ENCODE measurements around the gene GPR26. TPM values are rescaled to one million over a fixed set of nuclear protein-coding genes. Genes with fewer than 3 reads are reported as not detected.
"Not testable (repeated sequence)": the region's sequence is repeated elsewhere in the genome, so short reads cannot be mapped to it uniquely, and the experiment has no call there.

The GPR26 gene
- polyA plus RNA-seq, 1 experiment: 0.01 TPM

DNA sequence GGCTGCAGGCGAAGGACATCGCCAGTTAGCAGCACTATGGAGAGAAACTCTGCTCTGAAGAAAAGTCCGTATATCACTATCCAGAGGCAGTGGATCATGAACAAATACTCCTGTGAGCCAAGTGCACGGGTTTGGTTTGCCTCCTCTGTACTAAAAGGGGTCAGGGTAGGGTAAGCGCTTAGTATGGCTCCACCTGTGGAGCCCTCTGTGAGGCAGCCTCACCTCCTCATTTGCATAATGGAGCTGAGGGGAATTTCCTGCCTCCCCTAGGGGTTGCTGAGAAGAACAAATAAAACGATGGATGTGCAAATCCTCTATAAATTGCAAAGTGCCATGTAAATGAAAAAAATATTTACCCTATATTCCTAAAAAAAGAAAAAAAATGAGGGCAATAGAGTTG is 63.4 kb downstream of the GPR26 start:
- Histone ChIP-seq H3K4me3 (ENCODE audit: low read depth, low read length) (no peak overlapping the region), H3K27me3 (ENCODE audit: control insufficient read depth, insufficient read depth, low read length) (no peaks in the 10 kb centered on the region), H3K36me3 (ENCODE audit: control insufficient read depth, insufficient read depth, low read length) (no peaks in the 10 kb centered on the region)
- CTCF ChIA-PET: interaction anchor here (1.0 kb wide), 1 partner anchor 10 kb away, joined by 3 read pairs; no protein-coding TSS in a partner anchor
- POLR2A ChIA-PET: no interaction called here
- DNase-seq (ENCODE audit: low read depth): no peak
- TF ChIP-seq, protein P1, sequence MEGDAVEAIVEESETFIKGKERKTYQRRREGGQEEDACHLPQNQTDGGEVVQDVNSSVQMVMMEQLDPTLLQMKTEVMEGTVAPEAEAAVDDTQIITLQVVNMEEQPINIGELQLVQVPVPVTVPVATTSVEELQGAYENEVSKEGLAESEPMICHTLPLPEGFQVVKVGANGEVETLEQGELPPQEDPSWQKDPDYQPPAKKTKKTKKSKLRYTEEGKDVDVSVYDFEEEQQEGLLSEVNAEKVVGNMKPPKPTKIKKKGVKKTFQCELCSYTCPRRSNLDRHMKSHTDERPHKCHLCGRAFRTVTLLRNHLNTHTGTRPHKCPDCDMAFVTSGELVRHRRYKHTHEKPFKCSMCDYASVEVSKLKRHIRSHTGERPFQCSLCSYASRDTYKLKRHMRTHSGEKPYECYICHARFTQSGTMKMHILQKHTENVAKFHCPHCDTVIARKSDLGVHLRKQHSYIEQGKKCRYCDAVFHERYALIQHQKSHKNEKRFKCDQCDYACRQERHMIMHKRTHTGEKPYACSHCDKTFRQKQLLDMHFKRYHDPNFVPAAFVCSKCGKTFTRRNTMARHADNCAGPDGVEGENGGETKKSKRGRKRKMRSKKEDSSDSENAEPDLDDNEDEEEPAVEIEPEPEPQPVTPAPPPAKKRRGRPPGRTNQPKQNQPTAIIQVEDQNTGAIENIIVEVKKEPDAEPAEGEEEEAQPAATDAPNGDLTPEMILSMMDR (IDR thresholded peaks at IDR 0.05; ENCODE audit: insufficient read depth, low read depth, low read length): no peak

DNA sequence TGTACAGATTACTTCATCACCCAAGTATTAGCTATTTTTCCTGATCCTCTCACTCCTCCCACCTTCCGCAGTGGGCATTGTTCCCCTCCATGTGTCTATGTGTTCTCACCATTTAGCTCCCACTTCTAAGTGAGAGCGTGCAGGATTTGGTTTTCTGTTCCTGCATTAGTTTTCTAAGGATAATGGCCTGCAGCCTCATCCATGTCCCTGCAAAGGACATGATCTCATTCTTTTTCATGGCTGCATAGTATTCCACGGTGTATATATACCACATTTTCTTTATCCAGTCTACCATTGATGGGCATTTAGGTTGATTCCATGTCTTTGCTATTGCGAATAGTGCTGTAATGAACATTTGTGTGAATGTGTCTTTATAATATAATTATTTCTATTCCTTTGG is 70.8 kb downstream of the GPR26 start:
- DNase-seq (ENCODE audit: low read depth); CTCF ChIA-PET; H3K36me3 ChIP-seq (ENCODE audit: control insufficient read depth, insufficient read depth, low read length); H3K27me3 ChIP-seq (ENCODE audit: control insufficient read depth, insufficient read depth, low read length); POLR2A ChIA-PET; H3K4me3 ChIP-seq (ENCODE audit: low read depth, low read length): not testable (repeated sequence)

DNA sequence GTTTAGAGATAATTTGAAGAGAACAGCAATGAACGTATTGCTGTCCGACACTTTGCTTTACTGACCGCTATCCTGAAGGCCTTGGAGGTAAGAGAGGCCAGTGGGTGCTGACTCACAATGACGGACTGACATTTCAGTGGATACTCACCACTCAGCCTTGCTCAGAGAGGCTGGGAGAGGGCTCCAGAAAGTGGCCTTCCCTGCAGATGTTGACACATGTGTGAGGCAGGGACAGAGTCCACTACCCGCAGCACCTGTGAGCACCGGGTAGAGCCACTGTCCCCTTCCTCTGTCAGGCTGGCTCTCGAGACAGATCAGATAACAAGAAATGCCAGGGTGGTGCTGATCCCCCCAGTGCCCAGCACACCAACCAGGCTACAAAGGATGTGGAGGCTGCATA is 75.0 kb downstream of the GPR26 start:
- ChIA-PET POLR2A (no interaction called here), CTCF (interaction anchor here (1.0 kb wide), 1 partner anchor 226 kb away, joined by 3 read pairs; no protein-coding TSS in a partner anchor)
- H3K36me3 ChIP-seq (ENCODE audit: control insufficient read depth, insufficient read depth, low read length): no peaks in the 10 kb centered on the region

DNA sequence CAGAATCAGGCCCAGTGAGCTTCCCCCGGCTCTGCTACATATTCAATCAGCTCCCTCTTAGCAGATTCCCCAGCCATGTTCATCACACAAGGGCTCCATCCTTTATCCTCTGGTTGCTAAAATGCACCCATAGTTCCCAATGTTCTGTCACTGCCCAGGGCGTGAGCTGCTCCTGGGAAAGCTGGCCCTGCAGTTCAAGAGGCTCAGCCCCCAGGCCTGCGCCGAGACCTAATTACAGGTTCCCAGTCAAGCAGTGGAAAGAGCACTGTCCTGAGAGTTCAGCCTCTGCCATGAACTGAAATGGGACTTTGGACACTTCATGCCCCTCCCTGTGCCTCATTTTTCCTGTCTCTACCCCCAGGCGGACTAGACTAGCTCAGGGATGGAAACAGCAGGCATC is 75.6 kb downstream of the GPR26 start:
- ChIA-PET CTCF (interaction anchor here (1.0 kb wide), 2 partner anchors 173 to 225 kb away, joined by 3 to 4 read pairs; no protein-coding TSS in a partner anchor), POLR2A (no interaction called here)
- TF ChIP-seq, protein P1 (IDR thresholded peaks at IDR 0.05; ENCODE audit: insufficient read depth, low read depth, low read length): no peak
- H3K36me3 ChIP-seq (ENCODE audit: control insufficient read depth, insufficient read depth, low read length): no peaks in the 10 kb centered on the region
- no peaks in the 10 kb centered on the region for H3K27me3 ChIP-seq (ENCODE audit: control insufficient read depth, insufficient read depth, low read length)
- H3K4me3 ChIP-seq (ENCODE audit: low read depth, low read length): no peak overlapping the region
- no peak for DNase-seq (ENCODE audit: low read depth)

More for the DNA sequence above, 75.0 kb downstream of the GPR26 start:
- TF ChIP-seq, protein P1 (IDR thresholded peaks at IDR 0.05; ENCODE audit: insufficient read depth, low read depth, low read length): no peak
- no peak for DNase-seq (ENCODE audit: low read depth)
- Histone ChIP-seq H3K27me3 (ENCODE audit: control insufficient read depth, insufficient read depth, low read length) (no peaks in the 10 kb centered on the region), H3K4me3 (ENCODE audit: low read depth, low read length) (no peak overlapping the region)

DNA sequence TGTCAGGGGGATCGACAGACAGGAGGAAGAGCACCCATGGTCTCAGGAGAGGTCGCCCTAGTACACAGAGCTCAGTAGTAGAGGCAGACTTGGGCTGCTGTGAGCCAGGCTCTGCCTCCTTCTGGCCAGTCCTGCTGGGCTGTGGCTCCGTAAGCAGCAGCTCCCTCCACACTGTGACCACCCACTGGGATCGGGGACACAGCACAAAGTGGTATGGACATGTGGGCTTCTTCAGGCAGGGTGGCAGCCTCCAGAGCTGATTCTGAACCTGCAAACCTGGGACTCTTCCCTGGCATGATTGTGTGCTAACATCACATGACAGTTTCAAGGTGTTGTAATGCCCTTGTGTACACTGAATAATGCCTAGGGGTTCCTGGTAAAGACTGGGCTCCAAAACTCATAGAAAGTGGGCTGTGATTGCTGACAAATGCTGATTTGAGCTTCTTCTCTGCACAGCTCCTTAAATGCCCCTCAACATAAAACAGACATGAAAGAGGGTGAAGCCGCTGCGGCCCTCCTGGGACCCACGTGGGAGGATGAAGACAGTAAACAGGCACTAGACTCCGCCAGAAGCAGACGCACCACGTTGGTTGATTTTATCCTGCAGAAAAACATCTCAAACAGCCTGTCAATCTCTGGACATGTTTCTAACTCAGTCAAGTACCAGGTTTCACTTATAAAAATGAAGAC is 76.7 kb downstream of the GPR26 start:
- CTCF ChIA-PET: interaction anchor here (1.0 kb wide), 1 partner anchor 24 kb away, joined by 3 read pairs; no protein-coding TSS in a partner anchor
- POLR2A ChIA-PET: no interaction called here
- Histone ChIP-seq H3K4me3 (ENCODE audit: low read depth, low read length) (no peak overlapping the region), H3K27me3 (ENCODE audit: control insufficient read depth, insufficient read depth, low read length) (no peaks in the 10 kb centered on the region), H3K36me3 (ENCODE audit: control insufficient read depth, insufficient read depth, low read length) (no peaks in the 10 kb centered on the region)
- TF ChIP-seq, protein P1 (IDR thresholded peaks at IDR 0.05; ENCODE audit: insufficient read depth, low read depth, low read length): no peak
- no peak for DNase-seq (ENCODE audit: low read depth)
